SKM-1 treated with dmso at 0.1 percent for 144 hours (cell line): ENCODE data around the gene SRD5A3.

Experiments
- DNase-seq: peaks from one replicate; lab custom pipeline; 2025; ENCODE audit not compliant: unreplicated experiment; lab: John Stamatoyannopoulos, UW

Gene SRD5A3

DNA sequence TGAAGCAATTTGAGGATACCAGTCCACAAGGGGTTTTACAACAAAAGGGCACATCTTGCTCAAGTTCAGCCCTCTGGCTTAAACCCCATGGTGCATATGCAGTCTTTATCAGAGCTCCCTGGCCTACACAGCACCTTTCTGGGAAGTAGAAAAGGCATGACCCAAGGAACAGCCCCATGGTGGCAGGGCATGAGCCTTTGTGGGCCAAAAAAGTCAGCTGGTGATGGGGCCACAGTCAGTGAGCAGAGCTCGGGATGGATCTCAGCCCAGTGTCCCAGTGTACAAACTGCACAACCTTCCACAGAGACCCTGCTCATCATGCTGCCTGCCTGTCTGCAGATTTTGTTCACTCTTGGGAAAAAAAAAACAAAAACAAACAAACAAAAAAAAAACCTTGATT is 27.4 kb downstream of the SRD5A3 start:
- no peak for DNase-seq

DNA sequence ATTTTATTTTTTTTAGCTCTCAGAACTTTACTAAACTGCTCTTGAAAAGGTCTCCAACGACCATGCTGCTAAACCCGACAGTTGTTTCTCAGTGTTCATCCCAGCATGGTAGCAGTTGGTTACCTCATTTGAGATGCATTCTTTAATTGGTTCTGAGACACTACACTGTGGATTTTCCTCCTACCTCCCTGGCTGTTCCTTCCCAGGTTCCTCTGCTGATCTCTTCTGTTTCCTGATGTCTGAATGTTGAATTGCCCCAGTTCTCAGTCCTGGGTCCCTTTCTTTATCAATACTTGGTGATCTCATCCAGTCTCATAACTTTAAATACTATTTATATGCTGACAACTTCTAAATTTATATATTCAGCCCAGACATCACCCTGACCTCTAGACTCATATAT is 30.7 kb downstream of the SRD5A3 start:
- no peak for DNase-seq

- no peak for DNase-seq
These were observed 32.8 kb downstream of the SRD5A3 start for GRCh38 chr4:55378617-55379467.

DNA sequence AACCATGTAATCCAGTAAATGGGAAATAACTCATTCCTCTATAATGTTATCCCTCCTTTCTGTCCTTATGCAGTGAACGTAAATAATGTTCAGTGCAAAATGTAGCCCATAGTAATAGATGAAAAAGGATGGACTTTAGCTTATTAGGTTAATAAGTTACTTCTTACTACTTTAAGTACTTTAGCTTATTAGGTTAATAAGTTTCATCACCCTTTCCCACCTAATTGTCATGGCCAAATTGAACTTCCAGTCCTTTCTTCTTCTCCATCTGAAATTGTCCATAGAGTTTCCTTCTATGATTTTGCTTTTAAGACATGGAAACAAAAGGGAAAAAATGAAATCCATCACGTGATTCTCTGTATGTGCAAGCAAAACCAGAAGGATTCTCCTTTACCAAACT is 34.5 kb downstream of the SRD5A3 start:
- no peak for DNase-seq

GRCh38 chr4:55381502-55381901 is 35.5 kb downstream of the SRD5A3 start:
- DNase-seq = no peak

DNA sequence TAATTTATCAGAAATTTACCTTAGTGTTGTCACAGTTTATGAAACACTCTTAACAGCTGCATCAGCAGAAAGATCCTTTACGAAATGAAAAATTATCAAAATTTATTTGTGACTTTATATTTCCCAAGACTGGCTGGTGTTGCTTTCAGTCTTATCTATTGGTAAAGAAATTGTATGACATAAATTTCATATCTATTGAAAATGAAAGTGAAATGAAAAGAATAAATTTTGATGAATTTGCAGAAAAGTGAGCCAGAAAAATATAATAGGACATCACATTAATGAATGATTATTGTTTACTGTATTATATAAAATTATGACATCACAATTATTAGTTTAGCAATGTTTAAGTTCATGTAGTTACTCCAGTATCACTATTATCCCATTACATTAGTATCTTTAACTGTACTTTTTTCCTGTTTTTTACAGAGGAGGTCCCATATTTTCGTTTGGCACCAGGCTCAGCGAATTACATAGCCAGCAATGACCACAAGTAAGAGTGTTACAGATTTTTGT is 36.5 kb downstream of the SRD5A3 start:
- no peak for DNase-seq

DNA sequence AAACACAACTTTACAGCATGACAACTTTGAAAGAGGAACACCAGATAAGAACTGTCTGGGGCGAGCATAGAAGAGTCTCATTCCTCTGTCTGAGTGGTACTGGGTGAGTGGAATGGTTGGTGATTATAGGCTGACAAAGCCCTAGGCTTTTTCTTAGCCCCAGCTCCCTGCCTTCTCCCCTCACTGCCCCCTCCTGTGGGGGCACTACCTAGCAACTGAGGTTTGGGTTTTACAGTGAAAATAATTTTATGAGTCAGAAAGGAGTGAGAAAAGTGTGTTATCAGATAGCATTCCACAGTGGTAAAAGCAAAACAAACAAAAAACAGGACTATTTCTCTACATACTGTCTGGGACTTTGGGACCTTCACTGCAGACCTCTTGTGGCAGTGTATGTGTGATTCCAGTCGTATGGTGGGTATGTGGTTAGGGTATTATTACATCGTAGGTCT is 39.2 kb downstream of the SRD5A3 start:
- no peak for DNase-seq

- no peak for DNase-seq
These were observed 40.0 kb downstream of the SRD5A3 start for GRCh38 chr4:55386073-55386472.

GRCh38 chr4:55386840-55387239 is 40.8 kb downstream of the SRD5A3 start:
- no peak for DNase-seq

DNA sequence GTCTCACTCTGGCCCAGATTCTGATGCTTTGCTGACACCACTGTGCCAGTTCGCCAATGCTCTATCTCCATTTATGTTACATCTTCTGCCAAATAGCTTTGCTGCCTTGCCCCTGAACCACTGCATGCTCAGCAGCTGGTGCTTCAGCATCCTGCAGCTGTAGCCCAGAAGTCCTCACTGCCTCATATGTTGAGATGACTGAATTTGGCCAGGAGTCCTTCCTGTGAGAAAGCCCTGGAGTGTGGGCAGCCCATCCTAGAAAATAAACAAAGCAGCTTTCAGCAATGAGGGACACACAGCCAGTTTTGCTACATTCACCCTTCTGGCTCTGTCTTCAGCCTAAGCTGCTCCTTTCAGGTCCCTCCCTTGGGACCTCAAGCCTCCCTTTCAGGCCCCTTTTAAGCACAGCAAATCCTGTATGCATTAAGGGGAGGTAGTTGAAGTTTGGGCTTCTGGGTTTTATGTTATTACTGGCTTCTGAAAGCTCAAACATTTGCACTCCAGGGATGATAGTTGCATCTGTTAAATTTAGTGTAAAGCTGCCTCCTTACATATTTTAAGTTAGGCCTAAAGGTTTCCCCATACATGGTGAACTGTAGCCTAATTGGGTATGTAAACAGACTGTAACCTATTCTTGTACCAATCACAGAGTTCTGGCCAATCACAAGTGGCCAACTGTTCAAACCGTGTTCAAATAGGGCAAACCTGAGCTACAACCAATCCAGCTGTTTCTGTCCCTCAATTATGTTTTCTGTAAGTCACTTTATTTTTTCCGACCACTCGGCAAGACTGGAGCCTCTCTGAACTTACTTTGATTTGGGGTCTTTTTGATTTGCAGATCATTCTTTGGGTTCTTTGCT is 47.6 kb downstream of the SRD5A3 start:
- no peak for DNase-seq

GRCh38 chr4:55395218-55395528 is 49.1 kb downstream of the SRD5A3 start:
- no peak for DNase-seq

GRCh38 chr4:55395529-55396307 is 49.7 kb downstream of the SRD5A3 start, which contains the start of gene TMEM165:
Gene TMEM165 (plus strand): TSS chr4:55395957. CDS start chr4:55396190, 233 bp downstream.
- peak; percentile 87 for DNase-seq

GRCh38 chr4:55396308-55397125 is 50.5 kb downstream of the SRD5A3 start:
- DNase-seq = no peak

DNA sequence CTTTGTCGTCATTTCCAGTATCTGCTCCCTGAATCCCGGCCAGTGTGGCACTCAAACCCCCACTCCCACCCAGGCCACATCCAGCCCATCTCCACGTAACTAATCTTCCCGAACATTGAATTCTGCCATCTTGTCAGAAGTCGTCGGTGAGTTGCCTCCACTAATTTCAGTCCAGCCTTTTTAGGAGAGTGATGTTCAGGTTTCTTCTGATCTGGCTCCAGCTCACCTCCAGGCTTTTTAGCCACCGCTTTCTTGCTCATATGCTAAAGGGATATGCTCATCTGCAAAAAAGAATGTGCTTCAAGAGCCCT is 51.0 kb downstream of the SRD5A3 start:
- DNase-seq = no peak

DNA sequence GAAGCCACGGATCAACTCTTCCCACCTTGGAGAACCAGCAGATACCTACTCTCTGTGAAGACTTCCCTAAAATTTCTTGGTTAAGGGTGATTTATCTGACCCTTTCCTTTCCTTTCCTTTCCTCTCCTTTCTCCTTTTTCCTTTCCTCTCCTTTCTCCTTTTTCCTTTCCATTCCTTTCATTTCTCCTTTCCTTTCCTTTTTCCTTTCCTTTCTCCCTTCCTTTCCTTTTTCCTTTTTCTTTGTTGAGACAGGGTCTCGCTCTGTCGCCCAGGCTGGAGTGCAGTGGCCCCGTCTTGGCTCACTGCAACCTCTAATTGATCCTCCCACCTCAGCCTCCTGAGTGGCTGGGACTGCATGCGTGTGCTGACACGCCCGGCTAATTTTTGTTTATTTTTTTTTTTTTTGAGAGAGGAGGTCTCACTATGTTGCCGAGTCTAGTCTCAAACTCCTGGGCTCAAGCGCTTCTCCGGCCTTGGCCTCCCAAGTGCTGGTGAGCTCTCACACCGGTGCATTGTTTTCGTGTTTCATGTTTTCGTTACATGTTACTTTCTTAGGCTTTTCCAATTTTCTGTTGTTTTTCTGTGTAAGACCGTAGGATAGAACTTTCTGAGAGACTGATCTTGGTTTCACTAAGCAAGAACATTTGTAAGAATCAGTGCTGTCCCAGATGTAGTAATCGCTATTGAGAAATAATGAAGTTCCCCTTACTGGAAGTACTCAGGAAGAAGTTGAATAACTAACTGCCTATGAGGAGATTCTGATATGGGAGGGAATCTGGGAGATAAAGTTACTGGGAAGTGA is 51.7 kb downstream of the SRD5A3 start:
- DNase-seq = peak; percentile 75

- DNase-seq = no peak
These were observed 52.4 kb downstream of the SRD5A3 start for GRCh38 chr4:55398461-55398860.

- no peak for DNase-seq
These were observed 52.9 kb downstream of the SRD5A3 start for GRCh38 chr4:55398966-55399365.

DNA sequence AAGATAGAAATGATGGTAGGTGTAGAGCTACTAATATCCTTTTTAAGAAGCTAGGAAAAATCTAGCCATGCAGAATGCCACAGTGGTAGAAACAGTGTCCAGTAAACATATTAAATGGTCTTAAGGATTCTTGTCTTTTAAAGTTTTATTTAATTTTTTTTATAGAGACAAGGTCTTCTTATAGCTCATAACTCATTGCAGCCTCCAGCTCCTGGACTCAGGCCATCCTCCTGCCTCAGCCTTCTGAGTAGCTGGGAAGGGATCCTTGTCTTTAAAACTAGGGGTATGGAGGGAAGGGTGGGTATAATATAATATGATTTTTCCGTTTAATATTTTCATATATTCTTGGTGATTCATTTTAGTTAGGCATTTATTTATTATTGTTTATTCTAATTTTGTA is 53.5 kb downstream of the SRD5A3 start:
- no peak for DNase-seq

DNA sequence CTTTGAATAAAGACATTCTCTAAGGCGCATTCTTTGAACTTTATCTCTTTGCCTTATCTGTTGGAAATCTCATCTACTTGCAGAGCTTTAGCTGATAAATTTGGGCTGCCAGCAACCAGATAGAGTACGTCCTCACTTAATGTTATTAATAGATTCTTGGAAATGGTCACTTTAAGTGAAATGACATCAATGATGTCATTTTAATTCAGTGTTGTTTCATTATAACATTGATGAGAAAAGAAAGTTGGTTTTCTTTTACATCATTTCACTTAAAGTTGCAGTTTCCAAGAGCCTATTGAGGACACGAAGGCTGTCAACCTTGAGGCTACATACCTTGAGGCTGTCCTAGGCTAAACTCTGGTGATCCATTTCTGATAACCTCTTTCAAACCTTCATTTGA is 59.0 kb downstream of the SRD5A3 start:
- DNase-seq = no peak

DNA sequence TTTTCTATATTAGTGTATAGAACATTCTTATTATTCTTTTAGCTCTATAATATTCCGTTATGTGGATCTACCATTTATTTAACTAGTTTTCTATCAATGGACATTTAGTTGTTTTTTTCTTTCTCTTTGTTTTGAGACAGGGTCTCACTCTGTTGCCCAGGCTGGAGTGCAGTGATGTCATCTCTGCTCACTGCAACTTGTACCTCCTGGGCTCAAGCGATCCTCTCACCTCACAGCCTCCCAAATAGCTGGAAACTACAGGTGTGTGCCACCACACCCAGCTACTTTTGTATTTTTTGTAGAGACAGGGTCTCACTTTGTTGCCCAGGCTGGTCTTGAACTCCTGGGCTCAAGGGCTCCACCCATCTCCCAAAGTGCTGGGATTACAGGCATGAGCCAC is 60.5 kb downstream of the SRD5A3 start:
- no peak for DNase-seq
